ENCODE measurements around the gene THAP5.

The THAP5 gene, protein sequence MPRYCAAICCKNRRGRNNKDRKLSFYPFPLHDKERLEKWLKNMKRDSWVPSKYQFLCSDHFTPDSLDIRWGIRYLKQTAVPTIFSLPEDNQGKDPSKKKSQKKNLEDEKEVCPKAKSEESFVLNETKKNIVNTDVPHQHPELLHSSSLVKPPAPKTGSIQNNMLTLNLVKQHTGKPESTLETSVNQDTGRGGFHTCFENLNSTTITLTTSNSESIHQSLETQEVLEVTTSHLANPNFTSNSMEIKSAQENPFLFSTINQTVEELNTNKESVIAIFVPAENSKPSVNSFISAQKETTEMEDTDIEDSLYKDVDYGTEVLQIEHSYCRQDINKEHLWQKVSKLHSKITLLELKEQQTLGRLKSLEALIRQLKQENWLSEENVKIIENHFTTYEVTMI

DNA sequence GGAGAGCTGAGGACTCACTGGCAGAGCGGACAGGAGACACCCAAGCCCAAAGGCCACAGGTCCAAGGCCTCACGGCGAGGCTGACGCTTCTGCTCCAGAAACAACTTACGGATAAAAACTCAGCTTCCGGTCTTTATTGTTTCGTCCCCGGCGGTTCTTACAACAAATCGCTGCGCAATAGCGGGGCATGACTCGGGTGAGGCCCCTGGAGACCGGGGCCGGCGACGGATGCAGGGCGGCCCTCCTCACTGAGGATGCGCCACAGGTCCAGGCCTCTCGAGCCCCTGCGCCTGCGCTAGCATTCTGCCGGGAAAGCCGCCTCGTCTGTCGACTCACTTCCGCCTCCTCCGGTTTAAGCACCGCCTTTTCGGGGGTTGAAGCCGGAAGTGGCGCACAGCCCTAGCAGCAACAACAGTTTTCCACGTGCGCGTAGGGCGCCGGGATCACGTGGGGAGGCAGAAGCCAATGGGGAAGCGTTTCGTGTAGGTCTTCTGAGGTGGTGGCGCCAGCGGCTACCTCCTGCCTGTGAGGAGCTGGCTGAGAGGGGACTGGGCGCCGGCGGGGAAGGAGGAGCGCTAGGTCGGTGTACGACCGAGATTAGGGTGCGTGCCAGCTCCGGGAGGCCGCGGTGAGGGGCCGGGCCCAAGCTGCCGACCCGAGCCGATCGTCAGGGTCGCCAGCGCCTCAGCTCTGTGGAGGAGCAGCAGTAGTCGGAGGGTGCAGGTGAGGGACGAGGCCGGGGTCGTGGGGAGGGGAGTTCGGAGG lies at the start of gene THAP5, which contains the start of gene DNAJB9:
TSS of gene THAP5 (minus strand) at position 326 of the 765 bp plus-strand sequence. CDS start at position 189, 137 bp downstream.
TSS of gene DNAJB9 (plus strand) at position 494 of the 765 bp plus-strand sequence. CDS start 1,853 bp downstream, outside the sequence.
- peak; percentile 93 for DNase-seq

DNA sequence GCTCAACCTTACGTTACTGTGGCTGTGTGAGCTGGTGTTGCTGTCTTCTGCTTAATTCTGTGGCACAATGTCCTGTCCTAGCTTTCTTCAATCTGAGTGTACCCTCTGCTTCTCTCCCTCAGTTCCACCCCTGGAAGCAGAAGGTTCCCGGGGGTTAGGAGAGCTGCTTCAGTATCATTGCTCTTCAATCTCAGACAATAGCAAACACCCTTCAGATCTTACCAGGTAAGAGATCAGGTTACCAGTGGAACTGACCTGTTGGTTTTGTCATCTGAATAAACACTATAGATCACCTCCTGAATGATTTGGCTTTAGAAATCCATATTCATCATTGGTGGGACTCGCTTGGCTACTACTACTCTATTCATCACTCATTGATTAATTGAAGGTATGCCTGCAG lies 48.5 kb upstream of the THAP5 start:
- no peak for DNase-seq

DNA sequence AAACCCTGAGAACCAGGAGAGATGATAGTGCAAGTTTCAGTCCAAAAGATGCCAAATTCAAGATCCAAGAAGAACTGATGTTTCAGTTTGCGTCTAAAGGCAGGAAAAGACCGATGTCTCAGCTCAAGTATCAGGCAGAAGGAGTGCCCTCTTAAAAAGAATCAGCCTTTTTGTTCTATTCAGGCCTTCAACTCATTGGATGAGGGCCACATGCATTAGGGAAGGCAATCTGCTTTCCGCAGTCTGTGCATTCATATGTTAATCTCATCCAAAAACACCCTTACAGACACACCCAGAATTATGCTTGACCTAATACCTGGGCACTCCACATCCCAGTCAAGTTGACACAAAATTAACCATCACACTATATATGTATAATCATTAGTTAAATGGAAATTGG lies 45.4 kb upstream of the THAP5 start:
- no peak for DNase-seq

DNA sequence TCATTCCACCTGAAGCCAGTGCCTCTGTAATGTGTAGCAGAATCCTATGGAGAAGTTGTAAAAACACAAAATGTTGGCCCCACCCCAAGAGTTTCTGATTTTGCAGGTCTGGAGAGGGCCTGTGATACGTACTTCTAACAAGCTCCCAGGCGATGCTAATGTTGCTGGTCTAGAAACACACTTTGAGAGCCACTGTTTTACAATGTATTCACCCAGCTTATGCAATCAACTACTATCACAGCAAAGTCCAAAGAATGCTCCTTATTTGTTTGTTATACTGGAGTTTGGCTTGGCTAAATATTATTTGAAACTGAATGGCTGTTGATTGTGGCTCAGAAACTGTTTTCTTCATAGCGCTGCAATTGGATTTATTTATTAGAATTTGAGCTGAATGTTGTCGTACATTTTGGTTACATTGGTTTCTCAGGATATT lies 44.5 kb upstream of the THAP5 start:
- DNase-seq, result no peak

DNA sequence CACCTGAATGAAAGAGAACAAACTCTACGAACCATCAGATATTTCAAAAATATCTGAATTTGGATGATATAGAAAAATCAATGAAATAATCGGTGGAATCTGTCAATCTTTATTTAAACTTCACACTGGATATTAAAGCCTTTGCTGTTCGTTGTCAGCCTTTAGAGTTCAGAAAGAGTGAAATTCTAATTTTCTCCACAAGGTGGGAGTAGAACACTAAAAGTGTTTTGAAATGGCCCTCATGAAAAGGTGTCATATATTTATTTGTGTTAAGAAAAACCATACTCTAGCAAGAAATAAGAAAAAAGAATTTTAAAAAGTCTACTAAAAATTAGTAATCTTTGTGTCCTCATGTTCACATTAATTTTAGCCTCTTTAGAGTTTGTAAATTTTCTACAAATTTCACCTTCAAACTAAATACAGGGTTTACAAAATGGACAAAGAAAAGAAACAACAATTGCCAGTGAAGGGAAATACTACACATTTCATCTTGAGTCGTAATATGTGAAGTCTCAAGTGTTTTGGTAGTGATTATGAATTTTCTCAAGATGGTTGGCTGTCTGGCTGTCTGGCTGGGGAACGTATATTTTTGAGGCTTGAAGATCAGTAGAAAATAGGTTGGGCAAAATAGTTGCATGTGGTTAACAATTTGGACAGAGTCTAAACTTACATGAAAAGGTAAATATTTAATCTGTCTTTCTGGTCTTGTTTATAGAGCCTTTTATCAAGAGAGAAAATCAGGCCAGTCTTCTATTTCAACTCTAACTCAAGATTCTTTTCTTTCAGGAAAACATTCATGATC lies 43.8 kb upstream of the THAP5 start:
- no peak for DNase-seq

DNA sequence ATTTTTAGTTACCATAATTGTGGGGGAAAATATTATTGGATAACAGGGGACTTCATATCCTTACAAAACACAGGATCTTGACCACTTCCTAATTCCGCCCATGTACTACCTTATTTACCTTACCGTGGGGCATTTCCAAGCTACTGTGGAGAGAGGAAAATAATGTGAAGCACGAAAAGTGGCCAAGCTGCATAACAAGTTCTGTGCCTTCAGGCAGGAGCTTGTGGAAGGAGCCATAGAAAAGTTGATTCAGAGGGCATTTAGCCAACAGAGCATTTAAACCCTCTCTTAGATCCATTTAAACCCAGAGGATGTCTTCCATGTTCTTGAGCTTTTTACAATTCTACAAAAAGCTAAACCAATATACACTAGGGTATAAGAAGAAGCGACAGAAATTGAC lies 41.8 kb upstream of the THAP5 start:
- no peak for DNase-seq

DNA sequence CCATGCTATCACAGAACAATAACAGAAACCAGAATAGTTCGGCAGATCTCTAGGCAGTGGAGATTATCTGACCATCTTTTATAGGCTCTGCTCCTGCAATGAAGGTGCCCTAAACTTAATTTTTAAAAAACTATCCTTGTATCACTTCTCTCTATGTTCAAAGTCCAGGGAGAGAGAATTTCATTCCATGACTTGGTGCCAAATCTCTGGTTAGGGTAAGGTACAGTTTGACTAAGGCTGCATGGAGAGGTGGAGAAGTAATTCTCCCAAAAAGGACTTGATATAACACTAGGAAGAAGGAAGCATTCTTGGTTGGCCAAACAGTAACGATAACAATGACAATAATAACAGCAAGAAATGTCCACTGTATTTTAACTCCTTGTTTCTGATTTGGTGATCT lies 40.1 kb upstream of the THAP5 start:
- no peak for DNase-seq

DNA sequence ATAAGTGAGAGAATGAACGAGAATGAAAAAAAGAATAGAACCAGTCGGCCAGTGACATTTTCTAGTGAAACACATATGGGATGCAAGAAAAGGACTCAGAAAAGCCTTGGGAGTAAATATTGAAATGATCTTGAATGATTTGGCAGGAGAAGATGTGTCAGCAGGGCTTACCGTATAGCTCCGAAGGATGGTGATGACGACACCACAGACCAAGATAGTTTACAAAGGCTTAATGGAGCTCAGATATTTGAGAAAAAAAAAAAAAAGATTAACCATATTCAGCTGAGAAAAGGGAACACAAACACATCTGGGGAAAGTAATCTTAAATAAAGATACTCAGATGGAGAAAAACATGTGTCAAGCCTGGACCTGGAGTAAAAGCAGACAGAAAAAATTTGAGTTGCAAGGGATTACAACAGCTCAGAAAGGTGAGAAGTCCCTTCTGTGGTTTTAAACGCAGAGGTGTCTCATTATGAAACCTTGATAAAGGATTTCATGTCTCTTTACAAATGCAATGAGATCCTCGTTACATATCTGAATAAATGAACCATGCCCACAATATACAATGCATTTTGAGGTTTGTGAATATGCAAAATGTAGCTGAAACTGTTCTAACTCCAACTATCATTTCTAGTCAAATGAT lies 36.2 kb upstream of the THAP5 start:
- DNase-seq, result no peak

DNA sequence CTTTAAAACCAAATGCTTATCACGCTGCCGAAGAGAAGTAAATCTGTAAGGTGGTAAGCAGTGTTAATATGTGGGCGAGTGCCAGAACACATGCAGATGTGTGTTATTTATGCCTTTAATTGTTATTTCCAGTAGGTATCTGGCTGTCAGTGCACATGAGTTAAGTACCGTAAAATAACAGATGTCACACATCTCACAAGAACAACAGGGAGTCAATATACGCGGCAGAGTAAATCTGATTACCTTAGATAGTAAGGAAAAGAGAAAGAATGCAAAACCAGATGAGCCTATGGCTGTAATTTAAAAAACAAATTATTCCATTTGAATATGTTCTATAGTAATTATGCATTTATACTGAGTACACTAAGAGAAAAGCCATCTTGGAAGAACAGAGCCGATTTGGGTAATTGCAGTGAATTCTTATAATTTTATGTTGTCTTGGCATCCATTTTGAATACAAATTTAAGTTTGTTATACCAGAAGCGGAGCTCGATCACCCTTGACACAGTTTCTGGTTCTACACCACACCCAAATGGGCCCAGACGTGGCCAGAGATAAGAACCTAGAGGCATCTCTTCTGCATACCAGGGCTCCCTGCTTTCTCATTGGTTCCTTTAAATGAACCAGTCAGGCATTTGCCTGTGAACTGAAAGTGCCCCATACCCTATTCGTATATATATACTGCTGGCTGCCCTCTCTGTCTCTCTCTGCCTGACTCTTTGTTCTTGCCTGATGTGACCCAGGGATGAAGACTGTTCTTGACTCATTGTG lies 35.0 kb upstream of the THAP5 start:
- DNase-seq, result no peak

DNA sequence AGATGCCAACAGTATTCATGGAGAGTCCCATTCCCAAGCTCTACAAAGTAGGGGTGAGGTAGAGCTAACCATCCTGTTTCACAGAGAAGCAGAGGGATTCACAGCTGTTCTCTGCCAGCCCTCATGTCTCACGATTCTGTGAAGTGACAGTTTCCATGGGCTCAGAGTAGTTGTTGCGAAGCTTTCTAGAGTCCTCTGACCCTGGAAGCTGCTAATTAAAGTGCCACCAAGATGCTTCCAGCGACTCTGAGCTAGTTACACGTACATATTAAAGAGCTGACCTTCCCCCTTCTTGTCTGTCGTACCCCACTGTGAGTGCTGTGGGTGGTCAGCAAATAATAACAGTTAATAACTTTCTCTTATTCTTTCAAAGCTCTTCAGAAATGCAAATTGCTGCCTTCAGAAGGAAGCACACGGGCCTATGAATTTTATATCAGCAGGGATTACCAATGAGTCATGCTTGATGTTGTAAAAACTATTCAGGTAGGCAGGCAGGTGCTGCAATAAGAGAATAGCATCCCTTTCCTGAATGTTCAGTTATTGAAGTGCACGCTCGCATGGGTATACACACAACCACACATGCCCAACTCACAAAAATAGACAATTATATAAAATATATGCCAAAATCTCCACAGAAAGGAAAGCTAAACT lies 34.3 kb upstream of the THAP5 start:
- DNase-seq, result no peak

DNA sequence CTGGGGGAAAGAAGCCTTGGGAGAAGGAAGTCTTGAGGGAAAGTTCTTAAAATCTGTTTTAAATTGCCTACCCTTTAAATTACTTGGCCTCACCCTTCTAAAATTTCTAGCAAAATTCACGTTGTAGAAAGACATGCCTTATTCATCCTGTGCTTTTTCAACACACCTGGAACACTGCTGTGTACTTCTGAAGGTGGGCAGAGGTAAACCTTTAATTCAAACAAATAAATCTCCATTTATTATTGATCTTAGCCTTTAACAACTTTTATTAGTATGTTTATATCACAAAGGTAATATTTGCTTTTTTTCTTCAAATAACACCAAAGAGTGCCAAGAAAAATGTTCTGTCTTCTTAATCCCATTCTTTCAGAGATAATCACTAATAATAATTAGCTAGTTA lies 30.9 kb upstream of the THAP5 start:
- DNase-seq, result no peak

DNA sequence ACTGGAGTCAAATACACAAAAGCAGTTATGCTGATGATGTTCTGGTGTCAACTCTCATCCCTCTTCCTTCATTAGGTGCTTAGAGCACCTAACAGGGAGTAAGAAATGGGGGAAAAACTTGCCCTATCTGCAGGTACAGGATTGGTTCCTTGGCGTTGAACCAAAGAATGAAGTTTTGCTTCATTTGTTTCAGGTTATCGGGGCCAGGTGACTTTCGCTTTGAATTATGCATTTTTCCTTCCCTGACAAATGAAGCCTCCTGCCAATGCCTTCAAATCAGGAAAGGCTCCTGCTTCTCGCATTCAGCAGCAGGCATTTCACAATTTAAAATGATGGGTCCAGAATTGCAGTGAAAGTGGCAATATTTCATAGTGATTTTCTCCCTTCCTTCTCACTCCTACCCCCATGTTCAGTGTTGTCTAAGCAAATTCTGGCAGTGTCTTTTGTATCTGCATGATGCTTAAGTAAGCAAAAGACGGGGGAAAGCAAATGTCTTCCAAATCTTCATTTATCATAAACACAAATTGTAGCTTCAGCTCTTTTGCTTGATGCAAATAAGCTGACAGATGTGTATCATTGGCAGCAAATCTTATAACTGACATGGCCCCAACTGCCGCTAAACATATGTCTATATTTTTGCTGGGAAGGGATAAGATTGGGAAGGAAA lies 29.5 kb upstream of the THAP5 start:
- DNase-seq, result no peak

DNA sequence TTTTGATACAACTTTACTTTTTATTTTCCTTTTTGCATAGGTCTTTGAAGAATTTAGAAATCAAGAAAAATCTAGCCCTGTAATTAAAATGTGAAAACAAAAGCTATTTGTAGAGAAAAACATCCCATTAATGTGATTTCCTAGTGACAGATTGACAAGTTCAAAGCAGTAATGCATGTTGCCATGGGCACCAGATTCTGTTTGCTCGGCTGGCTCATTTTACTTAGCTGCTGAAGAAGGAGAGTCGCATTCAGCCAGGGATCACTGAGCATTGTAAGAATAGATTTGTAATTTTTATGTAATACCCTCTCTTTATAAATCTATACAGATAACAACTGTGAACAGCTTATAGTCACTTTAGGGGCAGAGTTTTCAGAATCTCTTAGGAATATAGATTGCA lies 28.6 kb upstream of the THAP5 start:
- no peak for DNase-seq

DNA sequence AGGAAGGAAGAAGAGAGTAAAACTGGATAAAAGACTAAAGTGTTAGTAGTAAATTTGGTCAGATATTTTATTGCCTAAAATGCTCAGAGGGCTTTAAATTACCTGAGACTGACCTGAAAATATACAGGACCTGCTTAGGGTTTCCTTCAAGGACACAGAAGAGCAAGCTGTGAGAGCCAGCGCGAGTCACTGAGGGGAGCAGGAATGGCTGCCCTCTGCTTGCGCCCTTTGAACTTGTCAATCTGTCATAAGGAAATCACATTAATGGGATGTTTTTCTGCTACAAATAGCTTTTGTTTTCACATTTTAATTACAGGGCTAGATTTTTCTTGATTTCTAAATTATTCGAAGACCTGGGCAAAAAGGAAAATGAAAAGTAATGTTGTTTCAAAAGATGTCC lies 27.1 kb upstream of the THAP5 start:
- DNase-seq, result no peak

DNA sequence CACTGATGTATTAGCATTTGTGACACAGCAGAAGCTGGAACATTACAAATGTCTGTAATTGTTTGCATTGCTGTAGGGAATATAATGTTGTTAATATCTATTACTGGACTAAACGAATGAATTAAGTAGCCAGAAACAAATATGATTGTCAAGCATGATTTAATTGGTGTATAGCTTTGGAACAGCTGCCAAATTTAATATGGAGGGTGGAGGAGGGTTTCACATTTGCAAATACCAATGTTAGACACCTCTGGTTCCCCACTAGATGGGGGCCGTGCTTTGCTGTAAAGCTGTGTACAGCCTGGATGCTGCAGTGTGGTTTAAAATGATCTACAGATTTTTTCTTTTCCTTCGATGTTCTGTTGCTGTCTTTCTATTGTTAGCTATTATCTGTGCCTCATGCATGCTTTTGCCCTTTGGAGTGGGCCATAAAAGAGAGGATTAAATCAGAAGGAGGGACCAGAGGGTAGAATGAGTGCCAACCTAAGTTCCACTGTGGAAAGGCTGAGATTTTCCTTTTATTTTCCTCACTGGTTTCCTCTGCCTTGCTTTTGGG lies 23.2 kb upstream of the THAP5 start:
- DNase-seq, result no peak

DNA sequence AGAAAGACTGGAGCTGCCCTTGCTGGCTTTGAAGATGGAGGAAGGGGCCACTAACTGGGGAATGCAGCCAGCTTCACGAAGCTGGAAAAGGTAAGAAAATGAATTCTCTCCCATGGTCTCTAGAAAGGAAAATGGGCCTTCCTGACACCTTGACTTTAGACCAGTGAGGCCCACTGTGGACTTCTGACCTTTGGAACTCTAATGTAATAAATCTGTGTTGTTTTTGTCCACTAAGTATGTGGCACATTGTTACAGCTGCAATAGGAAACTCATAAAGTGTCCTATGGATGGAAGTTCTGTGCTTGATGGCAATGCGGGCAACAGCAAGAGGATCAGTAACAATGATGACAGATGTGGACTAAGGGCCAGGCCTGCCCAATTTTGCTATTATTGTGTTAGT lies 21.1 kb upstream of the THAP5 start:
- DNase-seq, result no peak

DNA sequence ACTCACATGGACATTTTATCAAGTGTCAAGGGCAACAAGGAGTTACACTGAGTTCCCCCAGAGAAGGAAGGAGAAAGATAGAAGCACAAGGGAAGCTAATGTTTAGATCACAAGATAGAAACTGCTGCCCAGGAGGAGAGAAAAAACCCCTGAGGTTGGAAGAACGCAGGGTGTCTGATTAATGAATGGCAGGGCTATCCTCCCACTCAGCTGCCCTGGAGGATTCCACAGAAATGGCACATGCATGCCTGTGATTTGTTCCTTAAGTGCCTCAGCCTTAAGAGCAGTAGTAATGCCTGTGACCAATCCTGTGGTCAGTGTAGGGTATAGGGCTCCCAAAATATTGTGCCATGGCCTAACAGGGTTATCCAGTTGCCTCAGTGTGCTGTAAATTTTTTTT lies 20.4 kb upstream of the THAP5 start:
- DNase-seq, result no peak

DNA sequence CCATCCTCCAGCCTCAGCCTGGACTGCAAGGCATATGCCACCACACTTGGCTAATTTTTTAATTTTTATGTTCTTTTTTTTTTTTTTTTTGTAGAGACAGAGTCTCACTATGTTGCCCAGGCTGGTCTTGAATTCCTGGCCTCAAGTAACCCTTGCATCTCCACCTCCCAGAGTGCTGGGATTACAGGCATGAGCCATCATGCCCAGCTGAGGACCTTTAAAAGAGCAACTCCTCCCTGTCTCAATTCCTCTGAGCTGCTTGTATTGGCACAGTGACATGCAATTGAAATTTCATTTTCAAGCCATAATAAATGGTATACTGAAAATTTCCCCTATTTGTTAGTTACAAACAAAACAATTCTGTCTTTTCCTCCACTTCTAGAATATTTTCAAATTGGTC lies 19.7 kb upstream of the THAP5 start:
- DNase-seq, result no peak

DNA sequence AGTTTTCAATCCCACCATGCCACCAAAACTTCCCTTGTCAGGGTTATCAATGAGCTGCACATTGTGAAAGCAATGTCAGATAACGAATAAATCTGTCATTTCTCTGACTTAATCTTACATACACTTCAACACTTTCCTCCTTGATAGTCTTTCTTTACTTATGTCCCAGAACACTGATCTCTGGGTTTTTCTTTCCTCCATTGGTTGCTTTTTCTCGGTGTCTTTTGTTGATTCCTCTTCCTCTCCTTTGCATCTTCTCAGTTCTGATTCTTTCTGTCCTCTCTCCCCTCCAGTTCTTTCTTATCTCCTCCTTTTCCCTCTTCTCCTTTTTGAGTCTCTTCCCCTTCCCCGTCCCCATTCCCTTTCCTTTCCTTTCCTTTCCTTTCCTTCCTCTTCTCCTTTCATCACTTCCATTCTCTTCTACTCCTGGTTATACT lies 16.8 kb upstream of the THAP5 start:
- DNase-seq, result no peak

DNA sequence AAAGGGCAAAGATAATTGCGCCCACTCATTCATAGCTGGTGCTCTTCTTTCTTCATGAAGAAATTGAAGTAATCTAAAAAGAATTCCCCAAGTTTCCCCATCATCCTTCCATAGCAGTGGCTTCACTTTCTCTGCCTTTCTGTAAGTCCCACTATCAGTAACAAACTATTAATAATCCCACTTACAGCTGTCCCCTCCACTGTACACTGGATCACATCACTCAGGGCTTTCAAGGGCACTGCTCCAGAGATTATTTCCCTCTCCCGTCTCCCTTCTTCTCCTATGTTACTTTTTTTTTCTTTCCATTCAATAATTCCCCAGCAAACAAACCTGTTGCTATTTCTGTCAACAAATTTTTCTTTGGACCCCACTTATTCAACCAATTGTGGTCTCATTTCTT lies 16.3 kb upstream of the THAP5 start:
- no peak for DNase-seq

DNA sequence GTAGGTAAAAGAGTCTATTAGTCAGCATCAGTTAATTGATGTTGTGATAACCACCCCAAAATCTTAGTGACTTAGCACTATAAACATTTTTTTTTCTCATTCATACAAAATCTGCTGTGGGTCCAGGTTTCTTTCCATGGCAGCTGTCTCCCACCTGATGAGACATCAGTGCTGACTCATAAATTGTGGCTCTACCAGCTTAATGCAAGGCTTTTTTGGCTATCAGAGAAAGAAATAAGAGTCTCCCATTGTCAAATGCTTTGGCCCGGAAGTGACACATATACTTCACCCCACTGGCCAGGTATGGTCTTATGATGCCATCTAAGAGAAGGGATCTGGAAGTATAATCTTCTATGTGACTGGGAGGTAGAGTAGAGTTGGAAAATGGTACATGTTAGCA lies 14.7 kb upstream of the THAP5 start:
- no peak for DNase-seq

Measured in NCI-H187 treated with DMSO at 0.1 percent for 48 hours (cell line).